ENCODE data around the gene NHSL2.
A peak's percentile ranks its signal among the peaks of the same experiment; 100 is the strongest.

The NHSL2 gene

DNA sequence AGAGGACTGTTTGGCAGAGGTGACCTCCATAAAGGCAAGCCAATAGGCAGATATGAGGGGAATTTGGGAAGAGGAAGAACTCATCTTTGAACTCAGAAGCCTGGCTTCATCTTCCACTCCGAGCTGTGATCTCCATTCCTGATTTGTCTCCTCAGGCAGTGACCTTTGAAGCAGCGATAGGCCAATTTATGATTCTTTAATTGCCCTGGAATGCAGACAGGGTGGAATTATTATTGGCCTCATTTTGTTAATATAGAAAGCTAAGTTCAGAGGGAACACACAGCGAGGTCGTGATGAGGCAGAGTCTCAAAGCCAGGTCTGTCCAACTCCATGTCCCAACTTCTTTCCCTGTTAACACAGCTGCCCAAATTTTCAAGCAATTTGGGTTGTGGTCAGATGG, 204.2 kb downstream of the NHSL2 start:
- DNase-seq = no peak

DNA sequence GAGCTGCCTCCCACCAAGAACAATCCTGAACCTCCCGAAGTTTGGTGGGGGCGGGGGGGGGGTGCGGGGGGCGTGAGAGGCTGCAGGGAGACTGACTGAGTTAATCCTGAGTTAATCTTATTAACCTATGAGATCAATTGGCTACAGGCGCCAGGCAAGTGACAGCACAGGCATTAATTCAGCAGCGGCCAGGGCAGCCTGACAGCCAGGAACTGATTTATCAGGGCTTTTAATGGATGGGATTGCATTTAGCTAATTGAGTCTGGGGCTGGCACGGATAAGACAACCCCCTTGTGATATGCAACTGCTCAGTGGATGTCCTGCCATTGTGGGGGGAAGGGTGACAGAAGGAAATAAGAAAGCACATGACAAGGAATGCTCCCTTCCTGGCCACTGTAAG, 204.7 kb downstream of the NHSL2 start:
- no peak for DNase-seq

DNA sequence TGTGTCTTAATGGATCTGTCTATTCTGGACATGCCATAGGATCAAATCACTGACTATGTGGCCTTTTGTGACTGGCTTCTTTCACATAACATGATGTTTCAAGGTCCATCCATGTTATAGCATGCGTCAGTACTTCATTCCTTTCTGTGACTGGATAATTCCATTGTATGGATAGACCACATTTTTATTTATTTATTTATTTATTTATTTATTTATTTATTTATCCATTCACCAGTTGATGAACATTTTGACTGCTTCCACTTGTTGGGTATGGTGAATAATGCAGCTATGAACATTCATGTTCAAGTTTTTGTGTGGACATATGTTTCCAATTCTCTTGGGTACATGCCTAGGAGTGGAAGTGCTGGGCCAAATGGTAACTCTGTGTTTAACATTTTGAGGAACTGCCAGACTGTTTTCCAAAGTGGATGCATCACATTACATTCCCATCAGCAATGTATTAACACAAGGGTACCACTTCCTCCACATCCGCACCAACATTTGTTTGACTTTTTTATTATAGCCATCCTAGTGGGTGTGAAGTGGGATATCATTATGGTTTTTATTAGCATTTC, 207.1 kb downstream of the NHSL2 start:
- no peak for DNase-seq

DNA sequence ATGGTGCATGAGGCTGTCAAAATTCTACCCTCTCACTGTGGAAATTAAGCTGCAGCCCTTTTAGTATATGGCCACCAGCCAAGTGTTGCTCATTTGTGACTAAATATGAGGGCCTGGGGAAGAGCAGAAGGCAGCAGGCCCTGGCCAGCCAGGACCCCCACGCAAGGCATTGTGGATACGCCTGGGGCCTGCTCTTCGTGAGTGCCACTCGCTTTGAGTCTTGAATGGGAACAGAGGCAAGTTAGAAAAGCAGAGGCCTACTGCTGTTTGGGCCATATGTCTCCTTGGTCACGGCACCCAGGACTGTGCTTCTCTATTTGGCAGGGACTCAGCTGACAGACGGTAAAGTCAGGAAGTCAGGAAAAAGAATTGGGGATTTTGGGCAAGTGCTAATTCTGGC, 210.2 kb downstream of the NHSL2 start:
- no peak for DNase-seq

DNA sequence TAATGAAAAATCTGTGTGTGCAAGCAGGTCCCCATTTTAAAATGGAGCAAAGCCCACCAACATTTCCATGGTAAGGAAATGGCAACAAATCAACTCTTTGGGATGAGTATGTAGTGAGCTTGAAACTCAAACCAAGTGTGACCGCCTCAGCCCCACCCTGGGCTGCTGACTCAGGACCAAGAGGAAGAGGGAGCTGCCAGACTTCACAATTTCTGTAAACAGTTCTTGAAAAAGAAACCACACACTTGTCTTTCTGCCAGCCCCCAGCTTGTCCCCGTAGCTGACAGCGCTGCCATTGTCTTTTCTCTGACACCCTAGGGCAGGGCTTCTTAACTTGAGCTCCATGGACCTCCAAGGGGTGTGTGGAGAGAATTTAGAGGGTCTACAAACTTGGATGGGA, 210.7 kb downstream of the NHSL2 start:
- DNase-seq = no peak

DNA sequence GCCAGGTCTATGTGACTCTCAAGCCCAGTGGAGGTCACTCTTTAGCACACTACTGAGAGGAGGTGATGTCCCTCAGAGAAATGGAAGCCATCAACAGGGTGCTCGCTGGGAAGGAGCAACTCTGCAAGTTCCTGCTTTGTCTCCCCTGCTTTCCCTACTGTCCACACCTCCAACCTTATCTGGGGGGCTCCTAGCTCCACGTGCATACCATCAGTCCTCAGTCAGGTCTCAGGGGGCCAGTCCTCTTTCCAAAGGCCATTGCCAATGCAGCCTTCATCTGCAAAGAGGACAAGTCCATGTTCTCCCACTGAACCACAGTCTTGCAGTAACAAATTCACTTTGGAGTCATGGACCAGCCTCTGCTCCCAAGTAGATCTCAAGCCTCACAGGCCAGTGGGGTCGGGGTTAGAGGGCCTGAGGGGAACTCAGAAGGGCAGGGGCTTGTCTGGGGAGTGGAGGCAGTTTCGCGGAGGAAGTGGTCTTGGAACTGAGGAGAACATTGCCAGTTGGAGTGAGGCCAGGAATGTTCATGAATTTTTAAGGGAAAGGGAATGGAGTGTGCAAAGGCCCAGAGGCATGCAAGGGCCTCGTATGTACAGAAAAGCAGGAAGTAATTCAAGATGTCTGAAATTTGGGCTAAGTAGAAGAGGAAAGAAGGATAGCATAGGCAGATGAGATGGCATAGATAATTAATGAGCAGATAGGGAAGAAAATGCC, 212.1 kb downstream of the NHSL2 start:
- no peak for DNase-seq

DNA sequence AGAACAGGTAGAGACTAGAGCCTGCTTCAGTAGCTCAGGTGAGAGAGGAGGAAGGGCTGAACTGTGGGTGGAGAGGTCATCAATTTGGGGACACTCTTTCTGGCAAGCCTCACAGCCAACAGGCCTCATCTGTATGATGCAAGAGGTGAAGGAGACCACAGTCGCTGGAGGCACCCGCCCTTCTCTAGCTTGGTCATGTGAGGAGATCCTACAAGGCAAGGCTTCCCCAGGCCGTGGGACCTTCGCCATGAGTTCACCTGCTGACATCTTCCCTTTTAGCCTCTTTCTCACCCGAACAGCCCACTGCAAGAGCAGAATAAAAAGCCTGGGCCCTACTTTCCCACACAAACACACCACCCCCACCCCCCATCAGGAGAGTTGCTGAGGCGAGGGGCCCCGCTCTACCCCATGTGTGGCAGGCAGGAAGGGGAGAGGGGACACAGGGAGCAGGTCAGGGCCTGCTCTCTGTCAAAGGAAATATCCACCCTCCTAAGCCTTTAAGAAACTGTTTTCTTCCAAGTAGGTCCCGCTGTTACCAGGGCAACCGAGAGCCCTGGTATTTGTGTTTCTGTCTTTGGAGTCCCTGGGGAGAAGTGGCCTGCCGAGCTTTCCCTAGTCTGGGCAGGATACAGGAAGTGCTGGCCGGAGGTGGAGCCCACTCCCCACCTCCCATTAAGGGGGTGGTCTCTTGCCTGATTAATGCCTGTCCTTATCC, 213.0 kb downstream of the NHSL2 start:
- no peak for DNase-seq

DNA sequence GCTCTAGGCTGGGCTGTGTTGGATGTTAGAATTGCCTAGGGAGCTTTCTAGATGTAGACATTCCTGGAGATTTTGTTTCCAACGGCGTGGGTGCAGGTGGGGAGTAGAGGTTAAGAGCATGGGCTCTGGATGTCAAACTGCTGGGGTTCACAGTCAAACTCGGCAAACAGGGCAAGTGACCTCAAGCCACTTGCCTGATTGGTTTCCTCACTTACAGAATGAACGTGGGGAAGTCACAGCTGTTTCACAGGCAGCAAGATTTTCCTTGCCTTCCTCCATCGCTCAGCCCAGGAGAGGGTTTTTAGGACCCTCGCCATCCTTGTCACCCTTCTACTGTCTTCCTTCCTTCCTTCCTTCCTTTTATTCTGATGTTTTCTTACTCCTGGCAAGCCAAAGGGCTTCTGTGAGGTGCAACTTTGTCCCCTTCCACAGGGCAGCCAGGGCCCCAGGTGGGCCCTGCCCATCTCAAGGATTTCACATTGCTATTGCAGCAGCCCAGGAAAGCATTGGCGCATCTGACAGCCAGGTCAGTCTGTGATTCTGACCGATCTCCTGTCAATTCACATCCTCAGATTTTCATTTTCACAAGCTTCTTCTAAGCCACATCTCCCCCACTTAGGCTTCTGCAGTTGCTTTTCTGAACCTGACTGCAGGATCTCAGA, 214.0 kb downstream of the NHSL2 start:
- DNase-seq = no peak

DNA sequence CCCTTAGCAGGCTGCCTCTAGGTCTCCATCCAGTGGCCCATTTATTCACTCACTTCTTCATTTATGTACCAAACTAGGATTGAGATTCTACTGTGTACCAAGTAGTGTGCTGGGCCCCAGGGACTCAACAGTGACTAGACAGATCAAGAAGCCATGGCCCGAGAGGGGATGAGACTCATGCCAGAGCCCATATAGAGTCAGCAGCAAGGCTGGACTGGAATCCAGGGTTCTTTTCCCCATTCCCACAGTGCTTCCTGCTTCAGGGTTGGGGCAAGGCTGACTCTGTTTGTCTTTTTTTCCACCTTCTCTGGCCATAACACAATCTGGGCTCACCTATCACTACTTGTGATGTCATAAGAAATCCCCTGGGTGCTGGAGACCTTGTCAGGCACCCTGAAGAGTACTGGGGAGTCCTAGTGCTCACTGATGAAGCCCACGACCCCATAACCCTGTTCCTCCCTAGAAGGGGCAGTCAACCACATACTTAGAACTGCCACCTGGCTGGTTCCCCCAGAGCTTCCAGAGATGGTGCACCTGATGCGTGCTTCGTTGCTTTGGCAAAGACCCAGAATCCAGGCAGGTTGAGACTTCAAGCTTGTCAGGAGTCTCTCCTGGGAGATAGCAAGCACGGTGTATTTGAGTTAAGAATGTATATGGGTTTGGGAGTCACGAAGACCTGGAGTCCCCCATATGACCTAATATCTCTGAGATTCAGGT, 214.8 kb downstream of the NHSL2 start:
- DNase-seq = no peak

DNA sequence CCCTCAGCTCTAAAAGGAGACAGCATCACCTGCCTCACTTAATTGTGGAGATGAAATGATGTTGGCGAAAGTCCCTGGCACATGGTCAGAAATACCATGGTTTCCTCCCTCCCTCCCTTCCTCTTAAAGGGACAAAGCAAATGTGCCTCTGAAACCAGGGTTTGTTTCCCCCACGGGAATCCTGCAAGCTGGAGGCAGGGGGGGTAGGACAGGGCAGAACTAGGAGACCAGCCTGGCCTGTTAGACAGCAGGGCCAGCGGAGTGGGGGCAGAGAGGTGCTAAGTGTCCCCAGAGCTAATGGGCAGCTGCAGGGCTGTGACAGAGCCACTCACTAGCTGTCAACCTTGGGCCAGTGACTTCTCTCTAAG, 215.4 kb downstream of the NHSL2 start:
- no peak for DNase-seq

DNA sequence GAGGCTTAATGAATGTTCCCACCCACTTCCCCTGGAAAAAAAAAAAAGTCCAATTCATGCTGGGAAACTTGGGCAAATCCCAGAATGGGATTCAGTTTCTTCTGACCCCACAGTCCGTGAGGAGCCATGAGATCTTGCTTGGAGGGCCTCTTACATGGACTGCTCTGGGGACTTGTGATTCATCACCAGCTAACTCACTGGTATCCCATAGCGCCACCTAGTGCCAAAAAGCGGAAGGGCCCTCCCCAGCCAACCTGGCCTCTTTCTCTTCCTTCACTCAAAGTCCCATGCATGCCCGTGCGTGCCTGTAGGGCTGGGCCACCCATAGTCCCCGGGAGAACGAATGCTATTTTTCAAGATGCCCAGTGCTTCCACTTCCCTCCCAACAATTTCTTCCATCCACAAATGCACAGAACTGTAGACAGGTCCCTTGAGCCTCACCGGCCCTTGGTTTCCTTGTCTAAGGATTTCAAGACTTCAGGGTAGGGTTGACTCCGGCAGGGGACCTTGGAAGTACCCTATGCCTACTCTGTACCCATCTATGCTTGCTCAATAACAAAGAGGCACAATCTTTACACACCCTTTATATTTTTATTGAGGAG, 216.0 kb downstream of the NHSL2 start:
- peak; percentile 9 for DNase-seq

DNA sequence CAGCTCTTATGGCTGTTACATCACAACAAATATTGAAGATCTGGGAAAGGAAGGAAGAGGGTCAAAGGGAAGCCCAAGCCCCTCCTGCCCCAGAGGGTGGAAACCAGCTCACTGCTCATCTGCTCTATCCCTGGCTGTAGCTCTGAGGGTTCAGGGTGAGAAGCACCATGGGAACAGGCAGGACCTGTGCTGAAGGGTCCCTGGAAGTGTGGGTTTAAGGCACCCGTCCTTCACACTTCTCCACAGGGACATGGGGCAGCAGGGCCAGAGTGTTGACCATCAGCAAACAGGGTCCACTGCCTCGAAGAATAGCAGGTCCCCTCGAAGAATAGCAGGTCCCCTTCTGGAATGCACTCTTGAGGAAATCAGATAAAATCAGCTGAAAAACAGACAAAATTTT, 216.7 kb downstream of the NHSL2 start:
- DNase-seq = no peak

DNA sequence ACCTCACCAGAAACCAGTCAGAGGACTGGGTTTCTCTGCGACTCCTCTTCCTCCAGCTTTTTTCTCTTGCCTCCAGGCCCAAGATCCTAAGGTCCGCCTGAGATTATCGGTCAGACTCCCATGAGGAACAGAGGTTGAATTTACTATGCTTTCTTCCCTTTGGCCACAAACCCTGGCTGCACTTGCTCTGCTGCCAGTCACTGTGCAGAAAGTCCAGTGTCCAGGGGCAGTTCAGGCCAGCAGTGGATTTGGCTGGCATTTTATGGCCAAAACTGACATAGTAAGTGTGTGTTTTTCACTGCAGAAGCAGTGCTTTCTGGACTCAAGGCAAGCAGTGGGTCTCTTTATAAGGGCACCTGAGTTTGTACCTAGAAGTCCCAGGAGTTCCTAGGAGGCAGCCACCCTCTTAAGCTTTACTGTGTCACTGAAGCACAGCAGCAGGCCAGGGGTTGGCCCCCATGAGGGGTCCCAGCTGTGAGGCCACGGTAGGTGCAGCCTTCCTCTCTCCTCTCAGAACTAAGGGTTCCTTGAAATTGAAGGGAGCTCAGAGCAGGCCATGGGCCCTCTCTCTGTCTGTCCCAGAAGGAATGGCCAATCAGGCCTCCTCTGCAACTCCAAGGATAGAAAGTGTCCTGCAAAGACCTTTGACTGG, 217.7 kb downstream of the NHSL2 start:
- DNase-seq = no peak

DNA sequence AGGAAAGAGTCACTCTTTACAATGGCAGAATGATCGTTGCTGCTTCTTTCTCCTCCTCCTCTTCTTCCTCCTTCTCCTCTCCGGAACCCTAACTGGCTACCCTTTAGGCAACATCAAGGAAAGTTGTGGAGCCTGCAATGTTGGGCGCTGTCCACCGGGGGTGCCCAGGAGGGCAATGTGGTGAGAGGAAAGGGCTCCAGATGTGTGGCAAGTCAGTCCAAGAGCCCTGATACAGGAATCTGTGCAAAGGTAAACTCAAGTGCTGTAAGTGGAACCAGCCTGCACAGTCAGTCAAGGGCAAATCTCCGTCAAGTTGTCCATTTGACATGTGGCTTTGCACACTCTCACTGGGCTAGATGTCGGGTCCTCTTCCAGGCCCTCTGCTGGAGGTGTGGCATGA, 218.2 kb downstream of the NHSL2 start:
- DNase-seq = no peak

DNA sequence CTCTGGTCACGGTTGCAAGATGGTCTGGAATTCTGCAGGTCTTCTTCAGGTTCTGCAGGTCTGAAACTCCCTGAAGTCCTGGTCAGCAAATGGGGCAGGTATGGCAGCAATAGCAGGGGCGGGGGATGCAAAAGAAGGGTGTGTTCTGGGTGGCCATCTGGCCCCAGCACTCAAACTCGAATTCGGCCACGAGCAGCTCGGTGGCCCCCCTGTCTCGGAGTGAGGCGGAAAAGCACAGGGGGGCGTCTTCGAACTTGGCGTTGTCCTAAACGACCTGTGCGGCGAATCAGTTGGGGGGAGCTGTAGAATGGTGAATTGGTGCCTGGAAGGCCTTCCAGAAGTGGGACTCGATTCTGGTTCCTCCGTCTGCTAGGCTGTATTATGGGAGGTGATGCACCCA, 219.0 kb downstream of the NHSL2 start:
- DNase-seq = no peak

DNA sequence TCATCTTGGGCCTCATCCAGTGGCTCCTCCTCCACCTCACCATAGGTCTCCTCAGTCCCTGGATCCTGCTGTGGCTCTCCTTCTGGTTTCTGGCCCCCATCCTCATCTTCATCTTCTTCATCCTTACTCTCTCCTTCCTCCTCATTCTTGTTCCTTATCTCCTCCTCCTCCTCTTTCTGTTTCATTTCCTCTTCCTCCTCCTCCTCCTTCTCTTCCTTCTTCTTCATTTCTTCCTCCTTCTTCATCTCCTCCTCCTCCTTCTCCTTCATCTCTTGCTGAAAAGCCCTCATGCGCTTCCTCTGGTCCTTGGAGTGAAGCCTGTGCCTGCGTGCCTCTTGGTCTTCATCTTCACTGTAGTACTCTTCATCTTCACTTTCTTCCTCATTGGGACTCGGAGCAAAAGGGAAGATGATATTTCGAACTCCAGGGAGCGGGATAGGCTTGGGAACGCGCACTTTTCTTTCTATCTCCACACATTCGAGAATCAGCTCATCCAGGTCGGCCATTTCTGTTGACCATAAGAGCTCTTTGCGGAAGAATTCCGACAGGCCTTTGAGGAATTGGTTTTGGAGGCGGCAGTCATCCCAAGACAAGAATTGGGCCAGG, 219.6 kb downstream of the NHSL2 start:
- no peak for DNase-seq

DNA sequence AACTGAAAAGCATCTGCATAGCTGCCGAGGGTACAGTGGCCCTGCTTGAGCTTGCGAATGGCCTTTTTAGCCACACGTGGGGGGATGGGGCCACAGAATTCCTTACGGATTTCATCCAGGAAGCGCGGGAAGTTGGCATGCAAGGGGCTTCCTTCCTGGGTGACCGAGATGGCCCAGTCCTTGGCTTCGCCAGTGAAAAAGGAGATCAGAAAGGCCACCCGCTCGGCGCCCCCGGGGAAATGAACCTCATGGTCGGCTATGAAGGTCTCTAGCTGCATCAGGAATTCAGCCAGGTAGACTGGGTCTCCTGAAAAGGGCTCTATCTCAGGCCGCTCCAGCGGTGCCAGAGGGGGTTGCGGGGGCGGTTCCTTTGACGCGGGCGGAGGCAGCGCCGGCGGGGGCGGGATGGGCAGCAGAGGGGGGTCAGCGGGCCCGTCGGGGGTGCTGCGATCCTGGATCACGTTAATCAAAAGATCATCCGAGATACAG, 220.2 kb downstream of the NHSL2 start:
- DNase-seq = no peak

DNA sequence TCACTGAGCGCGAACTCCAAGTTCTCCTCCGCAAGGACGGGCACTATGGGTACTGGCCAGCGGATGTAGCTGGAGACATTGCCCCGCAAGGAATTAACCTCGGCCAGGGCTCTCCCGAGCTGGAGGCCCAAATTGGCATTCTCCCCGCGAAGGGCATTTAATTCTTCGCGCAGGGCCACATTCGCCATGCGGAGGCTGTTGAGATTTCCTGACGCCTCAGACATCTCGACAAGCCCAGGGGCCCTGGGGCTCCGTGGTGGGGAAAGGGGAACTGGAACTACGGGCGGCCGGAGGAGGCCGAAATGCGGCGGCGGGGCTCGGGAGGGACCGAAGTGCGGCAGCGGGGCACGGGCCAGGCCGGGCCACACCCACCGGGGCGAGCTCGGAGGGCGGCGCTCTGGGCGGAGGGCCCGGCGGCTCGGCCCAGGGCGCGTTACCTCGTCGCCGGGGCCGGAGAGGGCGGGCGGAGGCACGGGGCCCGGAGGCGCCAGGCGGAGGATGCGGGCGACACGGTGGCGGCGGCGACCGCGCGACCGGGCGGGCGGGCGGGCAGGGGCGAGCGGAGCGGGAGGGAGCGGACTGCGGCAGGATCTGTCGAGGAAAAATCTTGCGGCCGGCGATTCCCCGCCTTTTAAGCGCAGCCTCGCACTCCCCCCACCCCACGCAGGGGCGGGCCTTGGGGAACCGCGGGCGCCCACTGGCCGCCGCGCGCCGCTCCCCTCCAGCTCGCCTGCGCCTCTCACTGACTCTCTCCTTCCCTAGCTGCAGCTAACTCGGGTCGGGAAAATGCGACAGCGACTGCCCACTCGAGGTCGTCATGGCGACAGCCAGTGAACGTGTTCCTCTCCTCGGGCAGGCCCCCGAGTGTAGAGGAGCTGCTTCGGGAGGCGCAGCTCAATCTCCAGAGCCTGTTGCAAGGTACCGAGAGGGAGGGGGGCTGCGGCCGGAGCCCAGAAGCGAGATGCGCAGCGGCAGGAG, 221.0 kb downstream of the NHSL2 start, which contains the start of gene RTL5:
Gene RTL5 (minus strand): TSS at position 599 of the 978 bp plus-strand sequence.
- peak; percentile 85 for DNase-seq

DNA sequence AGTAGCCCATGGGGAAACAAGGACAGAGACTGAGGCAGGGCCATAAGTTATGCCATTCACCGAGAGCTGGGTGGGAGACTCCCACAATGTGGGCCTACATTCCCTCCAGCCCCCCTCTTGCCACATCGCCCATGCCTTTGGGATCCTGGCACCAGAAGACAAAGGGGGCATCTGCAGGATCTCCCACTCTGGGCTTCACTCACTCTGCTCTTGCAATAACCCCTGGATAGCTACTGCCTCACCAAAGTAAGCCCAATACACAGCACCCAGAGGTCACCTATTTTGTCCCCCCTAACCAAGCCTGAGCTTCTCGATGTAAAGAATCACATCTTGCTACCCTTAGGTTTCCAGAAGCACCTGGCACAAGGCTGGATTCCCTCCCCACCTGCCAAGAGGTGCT, 221.8 kb downstream of the NHSL2 start:
- DNase-seq = no peak

DNA sequence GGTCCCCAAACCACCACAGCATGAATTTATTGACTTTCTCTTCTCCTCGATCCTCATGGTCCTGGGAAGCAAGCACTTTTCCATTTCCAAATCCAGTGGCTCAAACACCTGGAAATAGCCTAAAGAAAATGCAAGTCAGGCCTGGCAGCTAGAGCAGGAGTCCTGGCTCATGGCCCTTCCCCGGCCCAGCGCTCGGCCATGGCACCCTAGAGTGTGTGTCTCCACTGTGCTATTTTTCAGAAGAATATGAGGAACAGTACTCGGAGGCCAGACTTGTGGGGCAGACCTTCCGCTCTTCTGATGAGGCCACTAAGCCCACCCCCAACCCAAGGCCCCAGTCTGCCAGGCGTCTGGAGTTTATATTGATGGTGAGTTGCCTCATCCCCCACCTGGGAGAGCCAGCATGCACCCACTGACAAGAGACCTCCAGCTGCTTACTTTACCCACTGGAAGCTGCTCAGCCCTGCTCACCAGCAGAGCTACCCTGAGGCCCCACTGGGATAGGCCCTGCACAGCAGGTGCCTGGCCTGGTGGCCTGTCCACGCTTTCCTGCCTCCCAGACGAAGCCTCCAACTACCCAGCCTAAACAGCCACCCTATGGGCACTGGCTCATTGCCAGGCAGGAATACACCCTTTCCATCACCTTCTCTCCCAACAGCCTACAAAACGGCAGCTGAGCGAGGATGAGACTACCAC, 223.4 kb downstream of the NHSL2 start:
- no peak for DNase-seq
